ENCODE measurements around the gene TSPEAR.
"Not testable (repeated sequence)": the region's sequence is repeated elsewhere in the genome, so short reads cannot be mapped to it uniquely, and the experiment has no call there.

Gene TSPEAR

DNA sequence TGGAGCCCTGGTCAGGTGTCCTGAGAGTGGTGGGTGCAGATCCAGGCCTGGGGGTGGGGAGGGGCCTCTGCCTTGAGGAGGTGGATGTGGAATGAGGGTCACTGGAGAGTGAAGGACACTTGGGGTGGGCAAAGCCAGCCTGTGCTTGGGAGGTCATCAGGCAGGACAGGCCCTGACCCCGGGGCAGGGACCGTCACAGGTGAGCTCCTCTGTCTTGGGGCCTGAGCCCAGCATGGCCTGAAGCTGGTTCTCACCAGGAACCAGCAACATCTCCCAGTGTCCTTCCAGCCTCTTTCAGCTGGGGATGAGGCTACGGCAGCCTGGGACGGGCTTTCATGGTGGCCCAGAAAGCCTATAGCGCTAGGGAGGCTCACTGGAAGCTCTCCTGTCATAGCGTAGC is 159.2 kb downstream of the TSPEAR start:
- Histone ChIP-seq H3K4me3 (ENCODE audit: low read length in 2 of 2) (no peak overlapping the region), H3K9ac (ENCODE audit: low read length in 2 of 2) (no peak overlapping the region), H3K4me1 (ENCODE audit: control insufficient read depth, insufficient read depth, low read length) (no peaks in the 10 kb centered on the region), H3K9me3 (ENCODE audit: control insufficient read depth in 2 of 2, low read length in 2 of 2) (peaks cover 6 to 8% of the 10 kb centered on the region in 2 donors), H3K27ac (ENCODE audit: low read length) (no peak overlapping the region), H3K36me3 (ENCODE audit: control insufficient read depth in 2 of 2, insufficient read depth in 2 of 2, low read length in 2 of 2) (no peaks in the 10 kb centered on the region), H3K27me3 (ENCODE audit: control insufficient read depth in 1 of 2, insufficient read depth in 2 of 2, low read length in 2 of 2) (no peaks in the 10 kb centered on the region)

DNA sequence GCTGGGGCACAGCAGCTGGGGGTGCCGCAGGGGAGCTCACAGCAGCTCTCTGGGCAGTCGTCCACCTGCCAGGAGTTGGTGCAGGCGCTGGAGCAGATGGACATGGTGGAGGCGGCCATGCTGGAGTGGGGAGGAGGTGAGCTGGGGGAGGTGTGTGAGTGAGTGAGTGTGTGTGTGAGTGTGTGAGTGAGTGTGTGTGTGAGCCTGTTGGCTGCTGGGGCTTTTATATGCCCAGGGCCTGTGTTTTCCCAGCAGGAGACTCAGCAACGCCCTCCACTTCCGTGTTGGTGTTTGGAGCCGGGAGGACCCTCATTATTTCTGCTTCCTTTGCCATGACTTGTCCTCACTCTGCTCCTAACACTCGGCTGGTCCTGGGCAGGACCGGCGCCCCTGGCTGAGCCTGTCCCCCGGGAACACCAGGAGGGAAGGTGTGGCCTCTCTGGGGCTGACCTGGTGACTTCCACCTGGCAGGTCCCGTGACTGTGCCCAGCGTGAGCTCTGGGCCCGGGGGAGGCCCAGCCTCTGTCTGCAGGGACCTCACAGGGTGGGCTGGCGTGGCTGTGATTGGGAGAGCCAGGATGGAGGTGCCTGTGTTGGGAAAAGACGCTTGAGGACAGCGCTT is 159.9 kb downstream of the TSPEAR start, which contains the start of gene KRTAP10-2:
Gene KRTAP10-2, minus strand, starts transcription at position 166 of the 622 bp plus-strand sequence. Its CDS starts 47 bp downstream, at position 119.
- no peaks in the 10 kb centered on the region for H3K4me1 ChIP-seq (ENCODE audit: control insufficient read depth, insufficient read depth, low read length)
- H3K9ac ChIP-seq (ENCODE audit: low read length in 2 of 2), result no peak within 1 kb of the TSS
- no peak within 1 kb of the TSS for H3K27ac ChIP-seq (ENCODE audit: low read length)
- no peaks in the 10 kb centered on the region for H3K36me3 ChIP-seq (ENCODE audit: control insufficient read depth in 2 of 2, insufficient read depth in 2 of 2, low read length in 2 of 2)
- H3K27me3 ChIP-seq (ENCODE audit: control insufficient read depth in 1 of 2, insufficient read depth in 2 of 2, low read length in 2 of 2), result no peaks in the 10 kb centered on the region
- no peak within 1 kb of the TSS for H3K4me3 ChIP-seq (ENCODE audit: low read length in 2 of 2)
- H3K9me3 ChIP-seq (ENCODE audit: control insufficient read depth in 2 of 2, low read length in 2 of 2), result peaks cover 6 to 8% of the 10 kb centered on the region in 2 donors

DNA sequence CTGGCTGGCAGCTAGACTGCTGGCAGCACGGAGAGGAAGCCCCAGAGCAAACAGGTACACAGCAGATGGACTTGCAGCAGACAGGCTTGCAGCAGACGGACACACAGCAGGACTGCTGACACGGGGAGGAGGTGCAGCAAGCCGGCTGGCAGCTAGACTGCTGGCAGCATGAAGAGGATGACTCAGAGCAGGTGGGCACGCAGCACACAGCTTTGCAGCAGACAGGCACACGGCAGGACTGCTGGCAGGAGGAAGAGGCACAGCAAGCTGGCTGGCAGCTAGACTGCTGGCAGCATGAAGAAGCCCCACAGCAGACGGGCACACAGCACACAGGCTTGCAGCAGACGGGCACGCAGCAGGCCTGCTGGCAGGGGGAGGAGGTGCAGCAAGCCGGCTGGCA is 160.6 kb downstream of the TSPEAR start:
- Histone ChIP-seq H3K4me1 (ENCODE audit: control insufficient read depth, insufficient read depth, low read length) (no peaks in the 10 kb centered on the region), H3K27me3 (ENCODE audit: control insufficient read depth in 1 of 2, insufficient read depth in 2 of 2, low read length in 2 of 2) (no peaks in the 10 kb centered on the region), H3K9me3 (ENCODE audit: control insufficient read depth in 2 of 2, low read length in 2 of 2) (peaks cover 6 to 8% of the 10 kb centered on the region in 2 donors), H3K9ac (ENCODE audit: low read length in 2 of 2) (no peak overlapping the region), H3K36me3 (ENCODE audit: control insufficient read depth in 2 of 2, insufficient read depth in 2 of 2, low read length in 2 of 2) (no peaks in the 10 kb centered on the region), H3K27ac (ENCODE audit: low read length) (no peak overlapping the region), H3K4me3 (ENCODE audit: low read length in 2 of 2) (no peak overlapping the region)

DNA sequence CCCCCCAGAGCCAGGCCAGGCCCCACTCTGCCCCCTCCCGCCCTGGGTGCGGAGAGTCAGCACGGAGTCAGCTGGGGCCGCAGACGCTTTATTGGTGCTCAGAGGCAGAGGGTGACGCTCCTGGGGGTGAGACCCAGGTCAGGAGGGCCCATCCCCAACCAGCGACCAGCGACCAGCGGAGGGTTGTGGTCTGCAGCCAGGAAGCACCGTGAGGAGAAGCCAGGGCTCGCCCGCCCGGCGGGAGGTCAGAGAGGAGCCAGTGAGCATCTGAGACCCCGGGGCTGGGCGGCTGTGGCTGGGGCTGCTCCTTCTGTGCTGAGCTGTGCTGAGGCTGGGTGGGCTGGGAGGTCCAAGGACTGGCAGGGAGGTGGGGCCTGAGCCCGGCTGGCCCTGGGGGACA is 161.1 kb downstream of the TSPEAR start:
- H3K4me1 ChIP-seq (ENCODE audit: control insufficient read depth, insufficient read depth, low read length); H3K36me3 ChIP-seq (ENCODE audit: control insufficient read depth in 2 of 2, insufficient read depth in 2 of 2, low read length in 2 of 2); H3K9me3 ChIP-seq (ENCODE audit: control insufficient read depth in 2 of 2, low read length in 2 of 2); H3K9ac ChIP-seq (ENCODE audit: low read length in 2 of 2); H3K4me3 ChIP-seq (ENCODE audit: low read length in 2 of 2); H3K27me3 ChIP-seq (ENCODE audit: control insufficient read depth in 1 of 2, insufficient read depth in 2 of 2, low read length in 2 of 2); H3K27ac ChIP-seq (ENCODE audit: low read length): not testable (repeated sequence)

DNA sequence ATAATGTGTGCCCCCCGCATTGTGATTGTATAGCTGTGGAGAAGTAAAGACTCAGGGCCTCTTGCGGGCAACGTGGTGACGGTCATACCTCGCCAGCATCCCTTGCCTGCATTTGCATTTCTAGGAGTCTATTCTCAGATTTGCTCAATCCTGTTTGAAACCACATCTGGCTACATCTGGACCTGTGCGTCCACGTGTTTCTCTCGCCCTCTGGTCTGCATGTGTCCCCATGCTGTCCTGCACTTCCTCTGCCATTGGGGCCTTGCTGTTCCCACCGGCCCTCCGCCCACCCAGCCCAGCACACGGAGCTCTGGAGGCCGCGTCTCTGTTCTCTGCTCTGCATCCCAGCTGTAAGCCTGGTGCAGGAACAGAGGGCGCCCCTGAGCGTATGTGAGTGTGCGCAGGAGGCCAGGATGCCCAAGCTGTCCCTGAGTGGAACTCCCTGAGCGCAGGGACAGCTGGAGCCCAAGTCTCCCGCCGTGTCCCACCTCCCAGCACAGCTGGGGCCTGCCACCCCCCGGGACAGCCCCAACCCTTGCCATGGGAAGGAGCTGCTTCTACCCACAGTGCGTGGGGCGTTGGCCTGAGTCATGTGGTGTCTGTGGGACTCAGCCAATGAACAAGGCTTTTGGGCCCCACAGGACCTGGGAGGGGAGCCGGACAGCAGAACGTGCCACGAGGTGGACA is 161.7 kb downstream of the TSPEAR start:
- H3K4me3 ChIP-seq (ENCODE audit: low read length in 2 of 2), result no peak overlapping the region
- no peak overlapping the region for H3K27ac ChIP-seq (ENCODE audit: low read length)
- H3K36me3 ChIP-seq (ENCODE audit: control insufficient read depth in 2 of 2, insufficient read depth in 2 of 2, low read length in 2 of 2), result no peaks in the 10 kb centered on the region
- no peaks in the 10 kb centered on the region for H3K27me3 ChIP-seq (ENCODE audit: control insufficient read depth in 1 of 2, insufficient read depth in 2 of 2, low read length in 2 of 2)
- no peaks in the 10 kb centered on the region for H3K4me1 ChIP-seq (ENCODE audit: control insufficient read depth, insufficient read depth, low read length)
- H3K9me3 ChIP-seq (ENCODE audit: control insufficient read depth in 2 of 2, low read length in 2 of 2), result peaks cover 6 to 8% of the 10 kb centered on the region in 2 donors
- no peak overlapping the region for H3K9ac ChIP-seq (ENCODE audit: low read length in 2 of 2)

DNA sequence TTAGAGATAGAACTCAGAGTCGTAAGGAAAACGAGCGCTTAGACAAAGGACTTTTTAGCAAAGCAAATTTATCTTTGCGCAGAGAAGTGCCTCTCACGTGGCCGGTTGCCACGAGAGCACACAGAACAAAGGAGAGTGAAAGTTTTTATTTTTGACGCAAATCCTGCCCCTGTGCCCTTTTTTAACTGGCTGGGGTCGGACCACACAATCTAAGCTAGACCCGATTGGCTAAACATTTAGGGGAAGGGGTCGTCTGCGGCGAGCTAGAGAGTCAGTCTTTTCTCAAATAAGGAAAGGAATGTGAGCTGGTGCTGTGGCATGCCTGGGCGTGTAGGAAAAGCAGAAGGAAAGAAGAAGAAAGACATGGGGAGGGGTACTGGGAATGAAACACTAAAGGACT is 162.4 kb downstream of the TSPEAR start:
- Histone ChIP-seq H3K4me1 (ENCODE audit: control insufficient read depth, insufficient read depth, low read length) (no peaks in the 10 kb centered on the region), H3K27ac (ENCODE audit: low read length) (no peak overlapping the region), H3K9ac (ENCODE audit: low read length in 2 of 2) (no peak overlapping the region), H3K9me3 (ENCODE audit: control insufficient read depth in 2 of 2, low read length in 2 of 2) (peaks cover 1 to 2% of the 10 kb centered on the region in 2 donors), H3K4me3 (ENCODE audit: low read length in 2 of 2) (peak overlapping the region; percentile 29 to 43), H3K27me3 (ENCODE audit: control insufficient read depth in 1 of 2, insufficient read depth in 2 of 2, low read length in 2 of 2) (no peaks in the 10 kb centered on the region), H3K36me3 (ENCODE audit: control insufficient read depth in 2 of 2, insufficient read depth in 2 of 2, low read length in 2 of 2) (no peaks in the 10 kb centered on the region)

DNA sequence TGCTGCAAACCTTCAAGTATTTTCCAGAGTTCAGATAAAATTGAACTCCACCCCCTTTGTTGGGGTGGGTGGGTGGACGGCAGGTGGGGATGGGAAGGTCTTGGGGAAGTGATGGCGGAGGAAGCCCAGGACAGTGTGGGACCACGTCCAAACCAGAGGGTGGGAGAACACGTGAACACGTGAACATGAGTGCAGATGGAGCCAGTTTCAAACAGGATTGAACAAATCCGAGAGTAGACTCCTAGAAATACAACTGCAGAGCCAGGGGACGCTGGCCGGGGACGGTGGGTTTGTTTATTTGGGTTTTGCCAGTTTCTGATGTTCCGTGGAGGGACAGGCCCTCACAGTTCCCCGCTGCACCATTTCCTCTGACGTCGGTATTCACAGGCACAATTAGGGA is 163.0 kb downstream of the TSPEAR start:
- no peaks in the 10 kb centered on the region for H3K4me1 ChIP-seq (ENCODE audit: control insufficient read depth, insufficient read depth, low read length)
- H3K4me3 ChIP-seq (ENCODE audit: low read length in 2 of 2), result peak overlapping the region; percentile 29 to 43
- H3K9ac ChIP-seq (ENCODE audit: low read length in 2 of 2), result no peak overlapping the region
- no peaks in the 10 kb centered on the region for H3K27me3 ChIP-seq (ENCODE audit: control insufficient read depth in 1 of 2, insufficient read depth in 2 of 2, low read length in 2 of 2)
- H3K9me3 ChIP-seq (ENCODE audit: control insufficient read depth in 2 of 2, low read length in 2 of 2), result peaks cover 0 to 2% of the 10 kb centered on the region in 2 donors
- H3K36me3 ChIP-seq (ENCODE audit: control insufficient read depth in 2 of 2, insufficient read depth in 2 of 2, low read length in 2 of 2), result no peaks in the 10 kb centered on the region
- no peak overlapping the region for H3K27ac ChIP-seq (ENCODE audit: low read length)

DNA sequence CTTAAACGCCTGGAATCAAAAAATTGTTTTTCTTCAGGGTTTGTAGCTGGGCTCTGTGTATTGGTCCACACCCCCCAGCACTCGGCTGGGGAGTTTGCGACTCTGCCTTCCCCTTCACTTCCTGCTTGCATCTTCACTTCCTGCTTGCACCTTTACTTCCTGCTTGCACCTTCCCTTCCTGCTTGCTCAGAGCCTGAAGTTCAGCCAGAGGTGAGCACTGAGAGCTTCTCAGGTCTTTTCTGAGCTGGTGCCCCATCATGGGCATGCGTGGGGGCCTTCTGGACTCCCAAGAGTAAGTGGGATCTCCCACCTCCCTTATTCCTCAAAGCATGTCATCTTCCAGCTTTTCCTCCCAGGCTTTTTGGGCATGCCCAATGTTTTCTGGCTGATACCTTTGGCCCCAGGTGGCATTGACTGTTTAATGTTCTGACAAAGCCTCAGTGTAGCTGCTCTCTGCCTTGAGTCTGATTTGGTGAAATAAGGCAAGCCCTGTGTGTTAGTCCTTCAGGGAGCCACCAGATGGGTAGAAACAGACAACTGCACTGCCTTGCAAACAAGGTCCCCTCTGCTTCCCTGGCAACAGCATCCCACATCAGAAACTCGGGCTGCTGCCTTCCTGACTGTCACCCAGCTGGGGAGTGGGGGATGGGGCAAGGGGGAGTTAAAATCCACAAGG is 163.6 kb downstream of the TSPEAR start:
- Histone ChIP-seq H3K4me1 (ENCODE audit: control insufficient read depth, insufficient read depth, low read length) (no peaks in the 10 kb centered on the region), H3K27ac (ENCODE audit: low read length) (no peak overlapping the region), H3K36me3 (ENCODE audit: control insufficient read depth in 2 of 2, insufficient read depth in 2 of 2, low read length in 2 of 2) (no peaks in the 10 kb centered on the region), H3K27me3 (ENCODE audit: control insufficient read depth in 1 of 2, insufficient read depth in 2 of 2, low read length in 2 of 2) (no peaks in the 10 kb centered on the region), H3K9ac (ENCODE audit: low read length in 2 of 2) (no peak overlapping the region), H3K9me3 (ENCODE audit: control insufficient read depth in 2 of 2, low read length in 2 of 2) (peaks cover 0 to 7% of the 10 kb centered on the region in 2 donors), H3K4me3 (ENCODE audit: low read length in 2 of 2) (no peak overlapping the region)

DNA sequence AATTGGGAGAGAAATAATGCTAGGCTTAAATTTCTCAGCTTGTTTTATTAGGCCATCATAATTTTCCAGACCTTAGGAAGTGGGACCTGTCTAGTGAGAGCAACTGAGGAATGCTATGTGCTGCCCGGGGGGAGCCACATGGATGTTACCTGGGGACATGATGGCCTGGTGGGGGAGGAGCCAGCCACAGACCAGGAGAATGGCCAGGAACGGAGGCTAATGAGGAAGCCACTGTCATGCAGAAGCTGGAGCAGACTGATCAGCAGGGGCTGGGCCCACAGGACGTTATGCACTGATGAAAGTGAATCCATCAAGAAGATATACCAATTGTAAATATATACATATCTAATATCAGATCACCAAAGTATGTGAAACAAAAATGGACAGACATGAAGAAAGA is 166.8 kb downstream of the TSPEAR start:
- H3K36me3 ChIP-seq (ENCODE audit: control insufficient read depth in 2 of 2, insufficient read depth in 2 of 2, low read length in 2 of 2), result no peaks in the 10 kb centered on the region

DNA sequence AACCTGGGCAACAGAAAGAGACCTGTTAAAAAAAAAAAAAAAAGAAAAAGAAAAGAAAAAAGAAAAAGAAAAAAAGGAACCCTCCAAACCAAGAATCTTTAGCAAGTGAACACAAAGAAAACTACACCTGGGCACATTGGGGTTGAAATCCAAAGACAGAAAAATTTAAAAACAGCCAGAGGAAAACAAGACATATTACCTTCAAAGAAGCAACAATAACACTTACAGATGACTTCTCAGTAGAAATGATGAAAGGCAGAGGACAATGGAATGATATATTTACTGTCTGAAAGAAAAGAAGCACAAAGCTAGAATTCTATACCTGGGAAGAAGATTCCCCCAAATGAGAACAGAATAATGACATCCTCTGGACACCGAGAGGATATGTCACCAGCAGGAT is 168.7 kb downstream of the TSPEAR start:
- Histone ChIP-seq H3K9ac (ENCODE audit: low read length in 2 of 2) (no peak overlapping the region), H3K9me3 (ENCODE audit: control insufficient read depth in 2 of 2, low read length in 2 of 2) (peaks cover 0 to 9% of the 10 kb centered on the region in 2 donors), H3K27ac (ENCODE audit: low read length) (no peak overlapping the region), H3K4me3 (ENCODE audit: low read length in 2 of 2) (no peak overlapping the region), H3K4me1 (ENCODE audit: control insufficient read depth, insufficient read depth, low read length) (no peaks in the 10 kb centered on the region), H3K27me3 (ENCODE audit: control insufficient read depth in 1 of 2, insufficient read depth in 2 of 2, low read length in 2 of 2) (peaks cover 0 to 2% of the 10 kb centered on the region in 2 donors), H3K36me3 (ENCODE audit: control insufficient read depth in 2 of 2, insufficient read depth in 2 of 2, low read length in 2 of 2) (no peaks in the 10 kb centered on the region)

More for the DNA sequence above, 166.8 kb downstream of the TSPEAR start:
- Histone ChIP-seq H3K9ac (ENCODE audit: low read length in 2 of 2) (no peak overlapping the region), H3K9me3 (ENCODE audit: control insufficient read depth in 2 of 2, low read length in 2 of 2) (peaks cover 0 to 9% of the 10 kb centered on the region in 2 donors), H3K27ac (ENCODE audit: low read length) (no peak overlapping the region), H3K27me3 (ENCODE audit: control insufficient read depth in 1 of 2, insufficient read depth in 2 of 2, low read length in 2 of 2) (no peaks in the 10 kb centered on the region), H3K4me1 (ENCODE audit: control insufficient read depth, insufficient read depth, low read length) (no peaks in the 10 kb centered on the region), H3K4me3 (ENCODE audit: low read length in 2 of 2) (no peak overlapping the region)

Data from stomach smooth muscle (tissue), 2 donors.